ENCODE results near the gene UBA6.

UBA6 gene

GRCh38 chr4:67576059-67576466, 124.9 kb downstream of the UBA6 start:
- DNase-seq (ENCODE audit: low read depth) = no peak

GRCh38 chr4:67575232-67576058, 125.5 kb downstream of the UBA6 start:
- no peak for DNase-seq (ENCODE audit: low read depth)

DNA sequence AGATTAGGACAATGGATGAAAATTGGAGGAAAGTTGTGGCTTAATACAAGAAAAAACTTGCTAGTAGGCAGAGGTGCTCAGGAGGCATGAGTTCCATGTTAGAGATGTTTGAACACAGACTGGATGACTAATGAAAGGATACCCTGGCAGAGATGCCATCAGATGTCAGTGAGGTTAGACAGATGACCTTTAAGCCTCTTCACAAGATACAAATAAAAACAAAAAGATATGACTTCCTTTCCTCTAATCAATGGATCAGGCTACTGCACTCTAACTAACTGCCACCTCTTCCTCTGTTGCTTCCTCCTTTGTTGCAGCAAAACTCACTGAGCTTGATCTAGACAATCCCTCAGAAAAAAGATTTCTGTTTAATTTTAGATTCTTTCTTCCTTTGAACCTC, 127.8 kb downstream of the UBA6 start:
- DNase-seq (ENCODE audit: low read depth) = no peak

- DNase-seq (ENCODE audit: low read depth) = no peak
Measured at GRCh38 chr4:67571975-67572374, 129.0 kb downstream of the UBA6 start.

- DNase-seq (ENCODE audit: low read depth) = no peak
Measured at GRCh38 chr4:67570537-67570936, 130.4 kb downstream of the UBA6 start.

DNA sequence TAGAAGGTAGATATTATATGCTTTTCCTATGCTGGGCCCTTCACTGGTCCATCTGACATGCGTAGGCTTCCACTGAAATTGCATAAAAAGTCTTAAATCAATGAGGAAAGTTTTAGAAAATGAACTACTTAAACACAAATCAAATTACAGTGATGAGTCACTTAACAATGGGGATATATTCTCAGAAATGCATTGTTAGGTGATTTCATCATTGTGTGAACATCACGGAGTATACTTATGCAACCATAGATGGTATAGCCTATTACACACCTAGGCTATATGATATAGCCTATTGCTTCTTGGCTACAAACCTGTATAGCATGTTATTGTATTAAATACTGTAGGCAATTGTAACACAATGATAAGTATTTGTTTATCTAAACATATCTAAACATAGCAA, 132.1 kb downstream of the UBA6 start:
- DNase-seq (ENCODE audit: low read depth) = no peak

DNA sequence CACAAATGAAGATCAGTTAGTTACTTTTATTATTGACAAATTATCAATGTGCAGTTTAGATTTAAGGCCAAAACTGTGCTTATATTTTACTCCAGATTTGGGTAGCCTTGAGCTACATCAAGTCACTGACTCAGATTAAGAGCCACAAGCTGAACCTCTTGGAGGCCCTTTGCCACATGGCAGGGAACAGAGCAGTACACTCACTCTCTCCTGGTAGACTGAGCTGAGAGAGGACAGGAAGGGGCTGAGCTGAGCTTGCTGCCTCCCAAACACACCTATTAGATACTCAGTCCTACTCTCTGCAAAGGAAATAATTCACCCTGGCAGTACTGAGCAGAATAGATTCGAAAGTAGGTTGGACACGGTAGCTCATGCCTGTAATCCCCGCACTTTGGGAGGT, 134.6 kb downstream of the UBA6 start:
- DNase-seq (ENCODE audit: low read depth) = no peak

DNA sequence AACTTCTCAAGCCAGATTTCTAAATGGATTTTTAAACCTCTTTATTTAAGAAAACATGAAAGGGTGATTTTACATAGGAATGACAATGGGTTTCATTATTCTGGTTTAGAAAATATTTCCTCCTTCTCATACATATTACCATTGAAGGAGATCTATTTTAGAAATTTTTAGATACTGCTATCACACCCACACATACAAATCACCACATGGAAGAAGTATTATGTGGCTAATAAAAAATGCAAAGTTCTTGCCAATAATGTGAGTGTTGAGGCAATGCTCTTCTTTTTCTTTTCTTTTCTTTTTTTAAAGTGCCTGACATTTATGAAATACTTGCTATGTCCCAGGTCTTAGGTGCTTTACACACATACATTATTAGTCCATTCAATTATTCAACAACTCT, 135.7 kb downstream of the UBA6 start:
- no peak for DNase-seq (ENCODE audit: low read depth)

All from stimulated activated CD8-positive, alpha-beta memory T cell treated with anti-CD3 and anti-CD28 coated beads, Interleukin-12 subunit alpha, Interleukin-12 subunit beta, amount 100 ng/mL, for 1 hour (primary cell).